HG02938 (cell line): ENCODE measurements around the gene PTPN14.
"Not testable (repeated sequence)": the region's sequence is repeated elsewhere in the genome, so short reads cannot be mapped to it uniquely, and the experiment has no call there.

Experiments
- ATAC-seq: cut with Tn5 transposase; IDR thresholded peaks from one replicate; pipeline ENCODE4 v1.9.1; 2021; ENCODE audit warnings: mild to moderate bottlenecking, moderate library complexity; ENCODE audit not compliant: unreplicated experiment

The PTPN14 gene

GRCh38 chr1:214404571-214405213, 146.7 kb downstream of the PTPN14 start:
- peak; percentile 41 for ATAC-seq

GRCh38 chr1:214404154-214404553, 147.2 kb downstream of the PTPN14 start:
- peak; percentile 94 for ATAC-seq

- no peak for ATAC-seq
These were observed 148.0 kb downstream of the PTPN14 start for GRCh38 chr1:214403431-214403830.

- no peak for ATAC-seq
These were observed 148.8 kb downstream of the PTPN14 start for GRCh38 chr1:214402613-214403083.

- ATAC-seq: no peak
These were observed 149.7 kb downstream of the PTPN14 start for GRCh38 chr1:214401666-214402065.

GRCh38 chr1:214400131-214400530, 151.3 kb downstream of the PTPN14 start:
- ATAC-seq: no peak

GRCh38 chr1:214398490-214398889, 152.9 kb downstream of the PTPN14 start:
- no peak for ATAC-seq

GRCh38 chr1:214397497-214397896, 153.9 kb downstream of the PTPN14 start:
- ATAC-seq: no peak

GRCh38 chr1:214396330-214396729, 155.1 kb downstream of the PTPN14 start:
- no peak for ATAC-seq

- ATAC-seq: not testable (repeated sequence)
These were observed 156.8 kb downstream of the PTPN14 start for GRCh38 chr1:214394569-214394968.

- no peak for ATAC-seq
These were observed 158.3 kb downstream of the PTPN14 start for GRCh38 chr1:214393086-214393485.

- ATAC-seq: no peak
These were observed 159.3 kb downstream of the PTPN14 start for GRCh38 chr1:214391873-214392645.

GRCh38 chr1:214389734-214390133, 161.7 kb downstream of the PTPN14 start:
- ATAC-seq: no peak

GRCh38 chr1:214386747-214387146, 164.7 kb downstream of the PTPN14 start:
- ATAC-seq: no peak

- no peak for ATAC-seq
These were observed 165.1 kb downstream of the PTPN14 start for GRCh38 chr1:214386333-214386732.

GRCh38 chr1:214385428-214385827, 166.0 kb downstream of the PTPN14 start:
- no peak for ATAC-seq

GRCh38 chr1:214384373-214385079, 166.9 kb downstream of the PTPN14 start:
- no peak for ATAC-seq

- no peak for ATAC-seq
These were observed 167.7 kb downstream of the PTPN14 start for GRCh38 chr1:214383381-214384372.

- no peak for ATAC-seq
These were observed 170.3 kb downstream of the PTPN14 start for GRCh38 chr1:214380986-214381695.

- no peak for ATAC-seq
These were observed 171.0 kb downstream of the PTPN14 start for GRCh38 chr1:214380396-214380795.
